ENCODE data around the gene KRT76. TPM values are rescaled to one million over a fixed set of nuclear protein-coding genes. Genes with fewer than 3 reads are reported as not detected.

Gene KRT76
- total and polyA plus RNA-seq, 10 of the 15 experiments (the other 5 are each of a cell fraction or from before 2014, with no cell fraction given): not detected

DNA sequence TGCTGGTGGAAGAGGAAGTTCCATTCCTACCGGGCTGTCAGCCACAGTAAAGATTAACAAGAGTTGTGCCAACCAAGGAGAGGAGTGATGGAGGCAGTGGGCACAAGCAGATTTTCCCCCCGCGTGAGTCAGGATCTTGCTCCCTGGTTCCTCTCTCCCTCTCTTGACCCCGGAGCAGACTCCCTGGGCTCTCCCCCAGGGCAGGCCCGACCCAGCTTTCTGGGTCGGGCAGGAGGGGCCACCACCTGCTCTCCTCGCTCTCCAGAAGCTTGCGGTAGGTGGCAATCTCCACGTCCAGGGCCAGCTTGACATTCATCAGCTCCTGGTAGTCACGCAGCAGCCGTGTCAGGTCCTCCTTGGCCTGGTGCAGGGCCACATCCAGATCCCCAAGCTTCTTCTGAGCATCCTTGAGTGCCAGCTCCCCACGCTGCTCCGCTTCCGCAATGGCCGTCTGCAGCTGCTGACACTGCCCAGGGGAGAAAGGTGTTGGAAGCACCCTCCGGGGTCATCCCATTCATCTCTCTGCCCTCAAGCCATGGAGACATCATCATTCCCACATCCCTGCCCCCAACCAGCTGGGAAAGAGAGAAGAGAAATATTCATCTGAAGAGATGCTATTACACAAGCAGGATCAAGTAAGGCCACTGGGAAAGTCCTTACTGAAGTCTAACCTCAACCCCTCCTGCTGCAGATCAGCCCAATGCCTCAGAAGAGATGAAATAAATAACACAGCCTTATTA is 45.8 kb upstream of the KRT76 start:
- CTCF ChIA-PET: no interaction called here
- no peak for ATAC-seq
- TF ChIP-seq, protein P1, sequence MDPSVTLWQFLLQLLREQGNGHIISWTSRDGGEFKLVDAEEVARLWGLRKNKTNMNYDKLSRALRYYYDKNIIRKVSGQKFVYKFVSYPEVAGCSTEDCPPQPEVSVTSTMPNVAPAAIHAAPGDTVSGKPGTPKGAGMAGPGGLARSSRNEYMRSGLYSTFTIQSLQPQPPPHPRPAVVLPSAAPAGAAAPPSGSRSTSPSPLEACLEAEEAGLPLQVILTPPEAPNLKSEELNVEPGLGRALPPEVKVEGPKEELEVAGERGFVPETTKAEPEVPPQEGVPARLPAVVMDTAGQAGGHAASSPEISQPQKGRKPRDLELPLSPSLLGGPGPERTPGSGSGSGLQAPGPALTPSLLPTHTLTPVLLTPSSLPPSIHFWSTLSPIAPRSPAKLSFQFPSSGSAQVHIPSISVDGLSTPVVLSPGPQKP (IDR thresholded peaks at IDR 0.05; ENCODE audit: low read depth, low read length): no peak
- TF ChIP-seq FOS (IDR thresholded peaks at IDR 0.05; ENCODE audit: borderline replicate concordance, extremely low read depth, insufficient read length): no peak
- no peak for TF ChIP-seq IKZF2 (IDR thresholded peaks at IDR 0.05)
- TF ChIP-seq E2F8 (IDR thresholded peaks at IDR 0.05; ENCODE audit: low read depth, partially characterized antibody): no peak
- TF ChIP-seq BACH1 (IDR thresholded peaks at IDR 0.05; ENCODE audit: borderline replicate concordance): no peak
- no peak for TF ChIP-seq PAX8 (IDR thresholded peaks at IDR 0.05)
- TF ChIP-seq ZBTB40 (IDR thresholded peaks at IDR 0.05; ENCODE audit: borderline replicate concordance): no peak
- TF ChIP-seq, protein P2, sequence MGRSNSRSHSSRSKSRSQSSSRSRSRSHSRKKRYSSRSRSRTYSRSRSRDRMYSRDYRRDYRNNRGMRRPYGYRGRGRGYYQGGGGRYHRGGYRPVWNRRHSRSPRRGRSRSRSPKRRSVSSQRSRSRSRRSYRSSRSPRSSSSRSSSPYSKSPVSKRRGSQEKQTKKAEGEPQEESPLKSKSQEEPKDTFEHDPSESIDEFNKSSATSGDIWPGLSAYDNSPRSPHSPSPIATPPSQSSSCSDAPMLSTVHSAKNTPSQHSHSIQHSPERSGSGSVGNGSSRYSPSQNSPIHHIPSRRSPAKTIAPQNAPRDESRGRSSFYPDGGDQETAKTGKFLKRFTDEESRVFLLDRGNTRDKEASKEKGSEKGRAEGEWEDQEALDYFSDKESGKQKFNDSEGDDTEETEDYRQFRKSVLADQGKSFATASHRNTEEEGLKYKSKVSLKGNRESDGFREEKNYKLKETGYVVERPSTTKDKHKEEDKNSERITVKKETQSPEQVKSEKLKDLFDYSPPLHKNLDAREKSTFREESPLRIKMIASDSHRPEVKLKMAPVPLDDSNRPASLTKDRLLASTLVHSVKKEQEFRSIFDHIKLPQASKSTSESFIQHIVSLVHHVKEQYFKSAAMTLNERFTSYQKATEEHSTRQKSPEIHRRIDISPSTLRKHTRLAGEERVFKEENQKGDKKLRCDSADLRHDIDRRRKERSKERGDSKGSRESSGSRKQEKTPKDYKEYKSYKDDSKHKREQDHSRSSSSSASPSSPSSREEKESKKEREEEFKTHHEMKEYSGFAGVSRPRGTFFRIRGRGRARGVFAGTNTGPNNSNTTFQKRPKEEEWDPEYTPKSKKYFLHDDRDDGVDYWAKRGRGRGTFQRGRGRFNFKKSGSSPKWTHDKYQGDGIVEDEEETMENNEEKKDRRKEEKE (IDR thresholded peaks at IDR 0.05): no peak
- TF ChIP-seq MAX (IDR thresholded peaks at IDR 0.05; ENCODE audit: low read depth, low read length): no peak
- no peak for TF ChIP-seq HDAC6 (IDR thresholded peaks at IDR 0.05; ENCODE audit: unreplicated experiment)
- TF ChIP-seq NFYA (IDR thresholded peaks at IDR 0.05; ENCODE audit: borderline replicate concordance, low read depth, low read length): no peak

More for the DNA sequence above, 45.8 kb upstream of the KRT76 start:
- ChIA-PET SMC1A (ENCODE audit: uncharacterized antibody, unreplicated experiment) (no interaction called here), RAD21 (ENCODE audit: unreplicated experiment) (no interaction called here), POLR2A (no interaction called here)
- H3K36me3 ChIP-seq (ENCODE audit: control insufficient read depth in 2 of 2, insufficient read depth in 2 of 2, low read length in 1 of 2): no peaks in the 10 kb centered on the region
- WGBS (ENCODE audit: insufficient coverage, insufficient replicate concordance, low lambda C conversion rate, missing lambda C conversion rate): 39% methylated on average over 16 of the region's 16 CpGs
- no peak for DNase-seq (ENCODE audit: low read depth, low spot score)
- no peak overlapping the region for H3K9ac ChIP-seq (ENCODE audit: control insufficient read depth, insufficient read depth, low read length)
- peaks cover 0 to 9% of the 10 kb centered on the region in 2 experiments; a peak in 2 of 4 replicates for H3K27me3 ChIP-seq (replicated peaks in 1 of 2; ENCODE audit: control insufficient read depth in 2 of 2, insufficient read depth in 2 of 2, low read length in 1 of 2)
- no peak overlapping the region for H3K4me2 ChIP-seq (ENCODE audit: control insufficient read depth, insufficient read depth)
- H4K20me1 ChIP-seq (ENCODE audit: control insufficient read depth, insufficient read depth): no peaks in the 10 kb centered on the region; the same call in 1 of the 2 replicates
- intact Hi-C loops (cut with micrococcal nuclease; ENCODE audit: unreplicated experiment): no loop called here
- H3K79me2 ChIP-seq (ENCODE audit: control insufficient read depth, insufficient read depth, low read length): no peaks in the 10 kb centered on the region
- no peak overlapping the region for H3K27ac ChIP-seq (ENCODE audit: control insufficient read depth, insufficient read depth)
- FAIRE-seq: no peak
- no peaks in the 10 kb centered on the region for H3K4me1 ChIP-seq (ENCODE audit: control insufficient read depth, insufficient read depth, low read length)
- H3K9me3 ChIP-seq (replicated peaks; ENCODE audit: control insufficient read depth, insufficient read depth, low read length): no peaks in the 10 kb centered on the region
- no peak overlapping the region for H2AFZ ChIP-seq (ENCODE audit: control insufficient read depth, low read depth, low read length)
- no peak overlapping the region for H3K4me3 ChIP-seq
- no TSS peak for BruUV-seq (replicated peaks)
- in situ Hi-C loops (cut with MboI): no loop called here

All from GM12878 (cell line).